GM19452 (cell line): ENCODE results near the gene SERAC1.

Experiments
- ATAC-seq: cut with Tn5 transposase; IDR thresholded peaks from one replicate; pipeline ENCODE4 v1.9.1; 2021; ENCODE audit not compliant: unreplicated experiment

The SERAC1 gene

GRCh38 chr6:158124288-158124687, 43.8 kb downstream of the SERAC1 start:
- no peak for ATAC-seq

GRCh38 chr6:158122048-158122447, 46.0 kb downstream of the SERAC1 start:
- ATAC-seq = no peak

- no peak for ATAC-seq
These were observed 46.7 kb downstream of the SERAC1 start for GRCh38 chr6:158121335-158121734.

- no peak for ATAC-seq
These were observed 49.2 kb downstream of the SERAC1 start for GRCh38 chr6:158118886-158119285.

- no peak for ATAC-seq
These were observed 52.6 kb downstream of the SERAC1 start for GRCh38 chr6:158115508-158115907.

GRCh38 chr6:158115102-158115501, 53.0 kb downstream of the SERAC1 start:
- ATAC-seq = no peak

GRCh38 chr6:158113802-158114201, 54.3 kb downstream of the SERAC1 start:
- ATAC-seq = no peak

- ATAC-seq = no peak
These were observed 56.1 kb downstream of the SERAC1 start for GRCh38 chr6:158111987-158112386.

- no peak for ATAC-seq
These were observed 57.1 kb downstream of the SERAC1 start for GRCh38 chr6:158110986-158111385.

- no peak for ATAC-seq
These were observed 58.3 kb downstream of the SERAC1 start for GRCh38 chr6:158109748-158110147.

- no peak for ATAC-seq
These were observed 63.4 kb downstream of the SERAC1 start for GRCh38 chr6:158104696-158105095.

- no peak for ATAC-seq
These were observed 64.8 kb downstream of the SERAC1 start for GRCh38 chr6:158103228-158103627.

GRCh38 chr6:158095671-158096070, 72.4 kb downstream of the SERAC1 start:
- no peak for ATAC-seq

GRCh38 chr6:158095031-158095430, 73.0 kb downstream of the SERAC1 start:
- ATAC-seq = no peak

GRCh38 chr6:158092806-158093205, 75.3 kb downstream of the SERAC1 start:
- ATAC-seq = no peak

- no peak for ATAC-seq
These were observed 80.7 kb downstream of the SERAC1 start for GRCh38 chr6:158087224-158087867.

- ATAC-seq = peak; percentile 66
These were observed 81.4 kb downstream of the SERAC1 start for GRCh38 chr6:158086504-158087223.

GRCh38 chr6:158086054-158086503, 82.0 kb downstream of the SERAC1 start:
- peak; percentile 22 for ATAC-seq

- ATAC-seq = no peak
These were observed 82.6 kb downstream of the SERAC1 start for GRCh38 chr6:158085261-158086053.

GRCh38 chr6:158083455-158084325, 84.4 kb downstream of the SERAC1 start:
- no peak for ATAC-seq

GRCh38 chr6:158081657-158081935, 86.5 kb downstream of the SERAC1 start:
- ATAC-seq = no peak
